ENCODE measurements around the gene STK40.

GRCh38 chr1:36300526-36300925, 85.2 kb downstream of the STK40 start:
- TF ChIP-seq CTCF (IDR thresholded peaks at IDR 0.05): no peak
- TF ChIP-seq POLR2AphosphoS5 (IDR thresholded peaks at IDR 0.05): no peak
